Suppressor macrophage treated with lipopolysaccharide for 4 hours (primary cell): Measurements from ENCODE around the gene ZBTB49.

Experiments
- DNase-seq: peaks from one replicate; pipeline ENCODE4 v3.0.0-alpha.2; 2020

The ZBTB49 gene

GRCh38 chr4:4281787-4282186 lies 8.3 kb upstream of the ZBTB49 start:
- DNase-seq = no peak

GRCh38 chr4:4284827-4285618 lies 5.0 kb upstream of the ZBTB49 start:
- DNase-seq = no peak

GRCh38 chr4:4288098-4288497 lies 2.0 kb upstream of the ZBTB49 start:
- no peak for DNase-seq

- no peak for DNase-seq
Measured at GRCh38 chr4:4289055-4289454, 996 bp upstream of the ZBTB49 start.

- DNase-seq = no peak
Measured at GRCh38 chr4:4289597-4289940, 482 bp upstream of the ZBTB49 start.

- no peak for DNase-seq
Measured at GRCh38 chr4:4293279-4293678, 3.2 kb downstream of the ZBTB49 start.

- DNase-seq = no peak
Measured at GRCh38 chr4:4296283-4296846, 6.3 kb downstream of the ZBTB49 start.

GRCh38 chr4:4299006-4299405 lies 9.0 kb downstream of the ZBTB49 start:
- no peak for DNase-seq

- DNase-seq = no peak
Measured at GRCh38 chr4:4302001-4302400, 11.9 kb downstream of the ZBTB49 start.

- no peak for DNase-seq
Measured at GRCh38 chr4:4302416-4302815, 12.4 kb downstream of the ZBTB49 start.

GRCh38 chr4:4306920-4307319 lies 16.9 kb downstream of the ZBTB49 start:
- DNase-seq = no peak

- no peak for DNase-seq
Measured at GRCh38 chr4:4308800-4309441, 18.9 kb downstream of the ZBTB49 start.

GRCh38 chr4:4311193-4311592 lies 21.1 kb downstream of the ZBTB49 start:
- DNase-seq = no peak

- no peak for DNase-seq
Measured at GRCh38 chr4:4315461-4316149, 25.6 kb downstream of the ZBTB49 start.

GRCh38 chr4:4316150-4316495 lies 26.1 kb downstream of the ZBTB49 start:
- no peak for DNase-seq

- no peak for DNase-seq
Measured at GRCh38 chr4:4317496-4318232, 27.6 kb downstream of the ZBTB49 start.

GRCh38 chr4:4320528-4320927 lies 30.5 kb downstream of the ZBTB49 start:
- no peak for DNase-seq

GRCh38 chr4:4320951-4321714 lies 31.1 kb downstream of the ZBTB49 start:
- no peak for DNase-seq

- no peak for DNase-seq
Measured at GRCh38 chr4:4321951-4322688, 32.1 kb downstream of the ZBTB49 start.

- DNase-seq = no peak
Measured at GRCh38 chr4:4323705-4324534, 33.9 kb downstream of the ZBTB49 start.

- no peak for DNase-seq
Measured at GRCh38 chr4:4325321-4325720, 35.3 kb downstream of the ZBTB49 start.
